M059J (cell line): ENCODE results near the gene ABCC2. TPM values are rescaled to one million over a fixed set of nuclear protein-coding genes. Genes with fewer than 3 reads are reported as not detected.
A peak's percentile ranks its signal among the peaks of the same experiment; 100 is the strongest.
"Not testable (repeated sequence)": the region's sequence is repeated elsewhere in the genome, so short reads cannot be mapped to it uniquely, and the experiment has no call there.

ENCODE experiments used
- DNase-seq: peaks from one replicate; pipeline ENCODE4 v3.0.0-alpha.2; 2012; ENCODE audit warnings: low read depth
- total RNA-seq: library from RNA; depleted of rRNA; stranded (reverse); fragments of >200 nt; shearing (Covaris generic); gene quantifications from 2 replicates; pipeline ENCODE4 v1.2.3, GENCODE V29; 2014

The ABCC2 gene
- total RNA-seq, 1 experiment from 2014 or later, result 0.52 TPM

GRCh38 chr10:99852481-99853213 lies 70.2 kb downstream of the ABCC2 start:
- peak; percentile 67 for DNase-seq

GRCh38 chr10:99853655-99854054 lies 71.2 kb downstream of the ABCC2 start:
- DNase-seq, result no peak

GRCh38 chr10:99854860-99855259 lies 72.4 kb downstream of the ABCC2 start:
- DNase-seq, result no peak

- DNase-seq, result no peak
Measured at GRCh38 chr10:99855479-99856071, 73.1 kb downstream of the ABCC2 start.

GRCh38 chr10:99858849-99859248 lies 76.4 kb downstream of the ABCC2 start:
- no peak for DNase-seq

- DNase-seq, result no peak
Measured at GRCh38 chr10:99859585-99859984, 77.1 kb downstream of the ABCC2 start.

GRCh38 chr10:99860466-99860865 lies 78.0 kb downstream of the ABCC2 start:
- DNase-seq, result no peak

- peak; percentile 93 for DNase-seq
Measured at GRCh38 chr10:99863535-99864240, 81.2 kb downstream of the ABCC2 start.

GRCh38 chr10:99867250-99867649 lies 84.8 kb downstream of the ABCC2 start:
- not testable (repeated sequence) for DNase-seq

- peak; percentile 27 for DNase-seq
Measured at GRCh38 chr10:99869581-99870122, 87.2 kb downstream of the ABCC2 start.

- peak; percentile 91 for DNase-seq
Measured at GRCh38 chr10:99870123-99870730, 87.8 kb downstream of the ABCC2 start.

GRCh38 chr10:99872367-99873162 lies 90.1 kb downstream of the ABCC2 start:
- peak; percentile 69 for DNase-seq

- peak; percentile 2 for DNase-seq
Measured at GRCh38 chr10:99873846-99874245, 91.4 kb downstream of the ABCC2 start.

GRCh38 chr10:99874341-99875085 lies 92.1 kb downstream of the ABCC2 start:
- no peak for DNase-seq

GRCh38 chr10:99875473-99875872 lies 93.0 kb downstream of the ABCC2 start:
- peak; percentile 10 for DNase-seq

- no peak for DNase-seq
Measured at GRCh38 chr10:99880080-99880835, 97.8 kb downstream of the ABCC2 start.

- no peak for DNase-seq
Measured at GRCh38 chr10:99881371-99881770, 98.9 kb downstream of the ABCC2 start.

- DNase-seq, result no peak
Measured at GRCh38 chr10:99883523-99883922, 101.1 kb downstream of the ABCC2 start.

GRCh38 chr10:99888622-99889021 lies 106.2 kb downstream of the ABCC2 start:
- peak; percentile 52 for DNase-seq

- DNase-seq, result no peak
Measured at GRCh38 chr10:99894613-99895012, 112.2 kb downstream of the ABCC2 start.
